Cerebellar nuclear complex (tissue), 1 donor: ENCODE data around the gene TMA16.
"Not testable (repeated sequence)": the region's sequence is repeated elsewhere in the genome, so short reads cannot be mapped to it uniquely, and the experiment has no call there.

ENCODE experiments used
- DNase-seq, 2 experiments: peaks; one replicate each; lab custom pipeline; 2025; lab: John Stamatoyannopoulos, UW

TMA16 gene

GRCh38 chr4:163515198-163515597 is 20.7 kb downstream of the TMA16 start:
- DNase-seq: no peak

GRCh38 chr4:163523791-163524365 is 29.4 kb downstream of the TMA16 start:
- DNase-seq: no peak

- DNase-seq: no peak
Observed at GRCh38 chr4:163525982-163526381, 31.5 kb downstream of the TMA16 start.

GRCh38 chr4:163527172-163527571 is 32.7 kb downstream of the TMA16 start:
- DNase-seq: no peak

GRCh38 chr4:163528653-163529052 is 34.2 kb downstream of the TMA16 start:
- no peak for DNase-seq

GRCh38 chr4:163534056-163534455 is 39.6 kb downstream of the TMA16 start:
- DNase-seq: peak in 1 of 2 experiments; percentile 58

GRCh38 chr4:163535657-163536056 is 41.2 kb downstream of the TMA16 start:
- no peak for DNase-seq

GRCh38 chr4:163536091-163536490 is 41.6 kb downstream of the TMA16 start:
- no peak for DNase-seq

- no peak for DNase-seq
Observed at GRCh38 chr4:163537114-163537513, 42.6 kb downstream of the TMA16 start.

GRCh38 chr4:163538820-163539219 is 44.3 kb downstream of the TMA16 start:
- not testable (repeated sequence) for DNase-seq

- DNase-seq: no peak
Observed at GRCh38 chr4:163540448-163540847, 46.0 kb downstream of the TMA16 start.

- no peak for DNase-seq
Observed at GRCh38 chr4:163540977-163541376, 46.5 kb downstream of the TMA16 start.

GRCh38 chr4:163542275-163542674 is 47.8 kb downstream of the TMA16 start:
- DNase-seq: no peak

GRCh38 chr4:163544407-163545038 is 50.0 kb downstream of the TMA16 start:
- DNase-seq: peak in 1 of 2 experiments; percentile 13

GRCh38 chr4:163548481-163549243 is 54.2 kb downstream of the TMA16 start:
- DNase-seq: peak in 1 of 2 experiments; percentile 3

- DNase-seq: no peak
Observed at GRCh38 chr4:163550869-163551267, 56.4 kb downstream of the TMA16 start.

GRCh38 chr4:163553146-163553545 is 58.7 kb downstream of the TMA16 start:
- no peak for DNase-seq

GRCh38 chr4:163554870-163555465 is 60.5 kb downstream of the TMA16 start:
- DNase-seq: no peak

- DNase-seq: no peak
Observed at GRCh38 chr4:163556177-163556576, 61.7 kb downstream of the TMA16 start.

- DNase-seq: no peak
Observed at GRCh38 chr4:163556650-163557391, 62.3 kb downstream of the TMA16 start.

GRCh38 chr4:163558539-163559044 is 64.1 kb downstream of the TMA16 start:
- no peak for DNase-seq

GRCh38 chr4:163562496-163562895 is 68.0 kb downstream of the TMA16 start:
- no peak for DNase-seq
